PC-3 (cell line): ENCODE data around the gene WNT7B. TPM values are rescaled to one million over a fixed set of nuclear protein-coding genes. Genes with fewer than 3 reads are reported as not detected.

Experiments
- ATAC-seq: fragments of 200-7000 bp; cut with Tn5 transposase; 2 replicates; pipeline ENCODE4 v1.9.1; 2020; ENCODE audit warnings: mild to moderate bottlenecking, moderate library complexity
- BruUV-seq: library from RNA; stranded (reverse); fragments of 400-500 nt; replicated peaks from 2 replicates; lab custom pipeline; 2021; lab: Mats Ljungman, UMichigan
- CTCF ChIA-PET: fragments of 300-600 bp; sonication (Branson Sonifier 250); formaldehyde crosslinking; loops from one replicate; lab custom pipeline; 2022; ENCODE audit warnings: antibody characterized with exemption; lab: Charles Lee
- POLR2A ChIA-PET: fragments of 300-600 bp; sonication (Branson Sonifier 250); formaldehyde crosslinking; loops from one replicate; lab custom pipeline; 2022; ENCODE audit warnings: antibody characterized with exemption; ENCODE audit not compliant: unreplicated experiment; lab: Charles Lee
- DNase-seq: peaks from one replicate; pipeline ENCODE4 v3.0.0-alpha.2; 2015
- H2AFZ ChIP-seq: fragments of 300-600 bp; sonication (generic); 2 replicates; pipeline ENCODE4 v1.6.0; 2016; ENCODE audit warnings: antibody characterized with exemption, low read length
- H3F3A ChIP-seq: fragments of 300-600 bp; sonication (generic); one replicate; pipeline ENCODE4 v1.6.0; 2017; ENCODE audit warnings: antibody characterized with exemption, low read length, control low read depth, mild to moderate bottlenecking; ENCODE audit not compliant: unreplicated experiment
- H3K27ac ChIP-seq: fragments of 300-600 bp; sonication (generic); 2 replicates; pipeline ENCODE4 v1.5.1; 2016; ENCODE audit warnings: mild to moderate bottlenecking, low read length
- H3K27me3 ChIP-seq: fragments of 300-600 bp; sonication (generic); 2 replicates; pipeline ENCODE4 v1.6.1; 2016; ENCODE audit warnings: low read length, mixed read lengths
- H3K36me3 ChIP-seq: fragments of 300-600 bp; sonication (generic); 2 replicates; pipeline ENCODE4 v1.6.1; 2016; ENCODE audit warnings: low read depth, mixed run types, low read length, mixed read lengths
- H3K4me1 ChIP-seq: fragments of 300-600 bp; sonication (generic); 2 replicates; pipeline ENCODE4 v1.5.1; 2016; ENCODE audit warnings: low read length; ENCODE audit not compliant: insufficient read depth
- H3K4me2 ChIP-seq: fragments of 300-600 bp; sonication (generic); 2 replicates; pipeline ENCODE4 v1.6.0; 2016; ENCODE audit warnings: low read length
- H3K4me3 ChIP-seq: fragments of 300-600 bp; sonication (generic); 2 replicates; pipeline ENCODE4 v1.5.1; 2016; ENCODE audit warnings: mild to moderate bottlenecking, low read length, mixed read lengths
- H3K79me2 ChIP-seq: fragments of 300-600 bp; sonication (generic); 2 replicates; pipeline ENCODE4 v1.6.1; 2017; ENCODE audit warnings: low read length, mixed read lengths
- H3K9ac ChIP-seq: fragments of 300-600 bp; sonication (generic); 2 replicates; pipeline ENCODE4 v1.6.0; 2016; ENCODE audit warnings: mild to moderate bottlenecking, low read length
- H3K9me2 ChIP-seq: fragments of 300-600 bp; sonication (generic); replicated peaks from 2 replicates; pipeline ENCODE4 v1.6.1; 2016; ENCODE audit warnings: mixed run types, low read length, mixed read lengths
- H3K9me3 ChIP-seq: fragments of 300-600 bp; sonication (generic); 2 replicates; pipeline ENCODE4 v1.6.1; 2016; ENCODE audit warnings: low read length, mixed read lengths
- H4K20me1 ChIP-seq: fragments of 300-600 bp; sonication (generic); 2 replicates; pipeline ENCODE4 v1.6.1; 2016; ENCODE audit warnings: low read length, mixed read lengths
- EZH2 ChIP-seq: fragments of 300-600 bp; sonication (generic); IDR thresholded peaks from one replicate; pipeline ENCODE4 v1.6.1; 2017; ENCODE audit warnings: antibody characterized with exemption, mild to moderate bottlenecking, low read length; ENCODE audit not compliant: unreplicated experiment
- EZH2phosphoT487 ChIP-seq: fragments of 300-600 bp; sonication (generic); IDR thresholded peaks from 2 replicates; pipeline ENCODE4 v1.6.1; 2018; ENCODE audit warnings: mild to moderate bottlenecking, antibody characterized with exemption, low read length, borderline replicate concordance
- intact Hi-C: fragments of 100-400 bp; cut with micrococcal nuclease; formaldehyde crosslinking; loops from 2 replicates; pipeline ENCODE4 v1.9.0; 2023
- total RNA-seq: library from RNA; depleted of rRNA; stranded (reverse); fragments of >200 nt; gene quantifications from 2 replicates; pipeline ENCODE4 v1.2.3, GENCODE V29; 2014
- TF ChIP-seq, protein P1 (sequence below): fragments of 300-600 bp; sonication (generic); conservative IDR thresholded peaks from 2 replicates; pipeline ENCODE4 v1.5.1; 2017; ENCODE audit warnings: antibody characterized with exemption, low read depth, mild to moderate bottlenecking, low read length

WNT7B gene
- total RNA-seq, 1 experiment from 2014 or later, result 42.0 TPM

DNA sequence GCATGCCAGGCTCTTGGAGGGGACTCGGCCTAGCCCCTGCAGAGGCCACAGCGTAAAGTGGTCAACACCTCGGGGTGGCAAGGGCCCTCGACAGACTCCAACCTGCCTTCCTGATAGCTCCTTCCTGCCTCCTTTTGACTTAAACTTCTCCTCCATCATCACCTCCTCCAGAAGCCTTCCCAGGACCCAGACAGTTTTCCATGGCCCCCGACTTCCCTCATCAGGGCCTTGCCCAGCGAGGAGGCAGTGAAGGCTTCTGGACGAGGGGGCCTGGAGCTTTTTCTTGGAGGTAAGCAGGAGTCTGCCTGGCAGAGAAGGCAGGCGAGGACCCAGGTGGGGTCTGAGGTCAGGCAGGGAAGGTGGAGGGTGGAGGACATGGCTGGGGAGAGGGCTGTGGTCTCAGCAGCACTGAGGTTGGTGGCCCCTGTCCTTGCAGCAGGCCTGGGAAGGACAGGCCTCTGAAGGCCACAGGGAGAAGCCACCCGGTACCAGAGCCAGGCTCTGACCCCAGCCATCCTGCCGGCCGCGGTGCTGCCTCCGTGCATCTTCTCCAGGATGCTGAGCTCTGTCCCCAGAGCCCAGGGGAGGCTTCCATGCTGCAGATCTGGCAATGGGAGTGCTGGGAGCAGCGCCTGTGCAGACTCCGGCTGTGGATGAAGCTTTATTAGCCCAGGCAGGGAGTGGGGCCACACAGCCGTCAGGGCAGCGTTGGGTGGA lies 81.4 kb downstream of the WNT7B start:
- no peaks in the 10 kb centered on the region for H3F3A ChIP-seq
- no peak for DNase-seq
- BruUV-seq, result no TSS peak
- no peak overlapping the region for H3K4me3 ChIP-seq
- peak overlapping the region; percentile 85 for H3K27ac ChIP-seq
- ChIA-PET POLR2A (no interaction called here), CTCF (no interaction called here)
- peak overlapping the region; percentile 67; the same call in 1 of the 2 replicates for H3K9ac ChIP-seq
- H3K27me3 ChIP-seq, result no peaks in the 10 kb centered on the region
- H3K4me1 ChIP-seq, result peaks cover 20% of the 10 kb centered on the region
- no peaks in the 10 kb centered on the region for H3K79me2 ChIP-seq
- H3K9me3 ChIP-seq, result no peaks in the 10 kb centered on the region
- TF ChIP-seq EZH2, result no peak
- TF ChIP-seq EZH2phosphoT487, result no peak
- TF ChIP-seq, protein P1, sequence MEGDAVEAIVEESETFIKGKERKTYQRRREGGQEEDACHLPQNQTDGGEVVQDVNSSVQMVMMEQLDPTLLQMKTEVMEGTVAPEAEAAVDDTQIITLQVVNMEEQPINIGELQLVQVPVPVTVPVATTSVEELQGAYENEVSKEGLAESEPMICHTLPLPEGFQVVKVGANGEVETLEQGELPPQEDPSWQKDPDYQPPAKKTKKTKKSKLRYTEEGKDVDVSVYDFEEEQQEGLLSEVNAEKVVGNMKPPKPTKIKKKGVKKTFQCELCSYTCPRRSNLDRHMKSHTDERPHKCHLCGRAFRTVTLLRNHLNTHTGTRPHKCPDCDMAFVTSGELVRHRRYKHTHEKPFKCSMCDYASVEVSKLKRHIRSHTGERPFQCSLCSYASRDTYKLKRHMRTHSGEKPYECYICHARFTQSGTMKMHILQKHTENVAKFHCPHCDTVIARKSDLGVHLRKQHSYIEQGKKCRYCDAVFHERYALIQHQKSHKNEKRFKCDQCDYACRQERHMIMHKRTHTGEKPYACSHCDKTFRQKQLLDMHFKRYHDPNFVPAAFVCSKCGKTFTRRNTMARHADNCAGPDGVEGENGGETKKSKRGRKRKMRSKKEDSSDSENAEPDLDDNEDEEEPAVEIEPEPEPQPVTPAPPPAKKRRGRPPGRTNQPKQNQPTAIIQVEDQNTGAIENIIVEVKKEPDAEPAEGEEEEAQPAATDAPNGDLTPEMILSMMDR, result no peak
- no peaks in the 10 kb centered on the region for H3K36me3 ChIP-seq
- H4K20me1 ChIP-seq, result no peaks in the 10 kb centered on the region
- no peak overlapping the region for H2AFZ ChIP-seq
- intact Hi-C loops, result no loop called here
- ATAC-seq, result no peak
- no peaks in the 10 kb centered on the region for H3K9me2 ChIP-seq
- H3K4me2 ChIP-seq, result peak overlapping the region; percentile 56; the same call in 1 of the 2 replicates

DNA sequence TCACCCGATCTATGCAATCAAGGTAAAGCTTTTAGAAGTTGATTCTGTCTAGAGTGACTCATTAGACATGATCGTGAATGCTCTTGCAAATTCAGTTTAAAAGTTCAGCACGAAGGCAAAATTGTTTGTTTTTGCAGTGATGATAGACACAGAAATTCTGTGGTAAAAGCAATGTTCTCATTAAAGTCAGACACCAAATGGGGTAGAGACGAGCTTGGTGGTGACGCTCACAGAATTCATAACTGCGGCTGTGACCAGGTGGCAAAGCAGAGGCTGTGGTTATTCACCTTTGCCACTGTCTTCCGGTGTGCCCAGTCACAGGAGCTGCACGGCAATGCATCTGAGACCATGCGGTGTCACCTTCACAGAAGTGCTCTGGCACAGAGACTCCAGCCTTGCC lies 83.4 kb downstream of the WNT7B start:
- CTCF ChIA-PET, result no interaction called here
- no peak overlapping the region for H3K4me2 ChIP-seq

DNA sequence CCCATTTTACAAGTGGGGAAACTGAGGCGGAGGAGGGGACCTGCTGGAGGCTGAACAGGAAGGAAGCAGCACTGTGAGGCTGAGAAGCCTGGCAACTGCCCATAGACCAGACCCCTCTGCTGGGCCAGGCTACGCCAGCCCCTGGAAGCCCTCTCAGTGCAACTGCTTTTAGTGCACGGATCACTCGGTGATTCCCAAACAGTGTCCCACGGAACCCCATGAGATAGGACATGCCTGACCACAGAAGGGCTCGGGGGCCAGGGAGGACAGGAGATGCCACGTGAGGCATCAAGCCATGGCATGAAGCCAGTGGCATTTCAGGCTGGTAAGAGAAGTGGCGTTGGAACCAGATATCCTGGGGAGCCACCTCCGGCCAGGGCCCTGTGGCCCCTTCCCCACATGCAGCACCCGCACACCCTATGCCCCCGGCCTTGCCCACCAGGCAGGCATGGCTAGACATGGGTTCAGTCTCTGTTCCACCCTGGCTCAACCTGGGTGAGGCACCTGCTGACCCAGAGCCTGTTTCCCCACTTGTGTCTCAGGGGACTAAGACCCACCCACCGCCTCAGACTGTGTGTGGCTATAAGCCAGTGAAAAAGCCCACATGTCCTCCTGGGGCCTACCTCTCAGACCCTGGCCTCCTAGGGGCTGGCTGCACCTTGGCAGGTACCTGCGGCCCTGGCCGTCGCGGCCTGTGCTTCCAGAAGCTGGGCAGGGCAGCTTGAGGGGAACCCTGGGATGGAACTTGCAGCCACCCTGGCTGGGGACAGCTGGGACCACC lies 84.1 kb downstream of the WNT7B start:
- no peak overlapping the region for H3K4me2 ChIP-seq
- DNase-seq, result no peak
- BruUV-seq, result no TSS peak
- H3K27ac ChIP-seq, result no peak overlapping the region
- H3K9me2 ChIP-seq, result no peaks in the 10 kb centered on the region
- no peak for TF ChIP-seq EZH2phosphoT487
- CTCF ChIA-PET, result no interaction called here
- POLR2A ChIA-PET, result interaction anchor here (0.8 kb wide), 1 partner anchor 173 kb away, joined by 8 read pairs; no protein-coding TSS in a partner anchor
- H3K4me1 ChIP-seq, result peaks cover 24% of the 10 kb centered on the region
- intact Hi-C loops, result no loop called here
- no peak overlapping the region for H2AFZ ChIP-seq
- H3K79me2 ChIP-seq, result no peaks in the 10 kb centered on the region
- no peaks in the 10 kb centered on the region for H3K36me3 ChIP-seq
- no peak overlapping the region for H3K4me3 ChIP-seq
- no peak for ATAC-seq
- no peaks in the 10 kb centered on the region for H4K20me1 ChIP-seq
- no peaks in the 10 kb centered on the region for H3F3A ChIP-seq
- H3K27me3 ChIP-seq, result no peaks in the 10 kb centered on the region
- no peak overlapping the region for H3K9ac ChIP-seq
- H3K9me3 ChIP-seq, result no peaks in the 10 kb centered on the region

More for the DNA sequence above, 83.4 kb downstream of the WNT7B start:
- POLR2A ChIA-PET, result no interaction called here
- no peaks in the 10 kb centered on the region for H3K79me2 ChIP-seq
- H3F3A ChIP-seq, result no peaks in the 10 kb centered on the region
- H2AFZ ChIP-seq, result no peak overlapping the region
- no peak overlapping the region for H3K27ac ChIP-seq
- no peaks in the 10 kb centered on the region for H4K20me1 ChIP-seq
- no peaks in the 10 kb centered on the region for H3K27me3 ChIP-seq
- H3K9me2 ChIP-seq, result no peaks in the 10 kb centered on the region
- no peak for TF ChIP-seq EZH2phosphoT487
- BruUV-seq, result no TSS peak
- H3K36me3 ChIP-seq, result no peaks in the 10 kb centered on the region
- H3K9ac ChIP-seq, result no peak overlapping the region
- intact Hi-C loops, result no loop called here
- ATAC-seq, result peak; percentile 33
- no peaks in the 10 kb centered on the region for H3K9me3 ChIP-seq
- peaks cover 20% of the 10 kb centered on the region for H3K4me1 ChIP-seq
- peak; percentile 27 for DNase-seq
- no peak overlapping the region for H3K4me3 ChIP-seq
